ENCODE data around the gene PFKFB4.

DNA sequence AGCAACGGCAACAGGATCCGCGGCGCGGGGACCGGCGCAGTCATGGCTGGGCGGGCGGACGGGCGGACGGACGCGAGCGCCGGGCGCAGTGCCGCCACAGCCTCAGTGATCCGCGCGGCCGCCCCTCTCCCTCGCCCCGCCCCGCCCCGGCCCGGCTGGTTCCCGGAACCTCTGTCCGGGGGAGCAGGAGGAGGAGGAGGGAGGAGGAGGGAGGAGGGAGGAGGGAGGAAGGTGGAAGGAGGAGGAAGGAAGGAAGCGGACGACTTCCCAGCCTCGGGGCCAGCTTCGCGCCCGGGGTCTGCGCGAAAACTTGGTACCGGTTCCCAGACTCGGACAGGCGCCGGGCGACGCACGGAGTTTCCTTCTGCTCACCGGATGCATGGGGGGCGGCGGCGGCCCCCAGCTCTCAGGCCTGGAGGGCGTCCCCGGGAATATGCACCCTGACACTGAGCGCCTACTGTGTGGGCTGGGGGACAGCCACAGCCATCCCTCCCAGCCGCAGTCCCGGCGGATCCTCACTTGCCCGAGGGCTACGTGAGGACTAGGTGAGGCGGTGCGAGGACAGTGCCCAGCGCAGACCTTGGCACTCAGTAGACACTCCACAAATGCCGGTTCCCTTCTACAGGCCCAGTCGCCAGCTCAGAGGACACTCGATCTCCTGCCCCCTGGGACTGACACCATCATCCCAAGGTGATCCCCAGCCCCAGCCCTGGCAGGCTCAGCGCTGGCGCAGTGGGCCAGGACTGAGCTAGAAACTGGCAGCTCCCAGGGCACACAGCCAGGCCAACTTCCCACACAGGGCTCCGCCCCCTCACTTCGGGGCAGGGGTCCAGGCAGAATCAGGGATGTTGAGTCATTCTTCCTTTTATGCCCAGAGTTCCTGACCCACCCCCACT is 52.3 kb downstream of the PFKFB4 start, which contains the start of gene SHISA5:
- TF ChIP-seq, protein P1, sequence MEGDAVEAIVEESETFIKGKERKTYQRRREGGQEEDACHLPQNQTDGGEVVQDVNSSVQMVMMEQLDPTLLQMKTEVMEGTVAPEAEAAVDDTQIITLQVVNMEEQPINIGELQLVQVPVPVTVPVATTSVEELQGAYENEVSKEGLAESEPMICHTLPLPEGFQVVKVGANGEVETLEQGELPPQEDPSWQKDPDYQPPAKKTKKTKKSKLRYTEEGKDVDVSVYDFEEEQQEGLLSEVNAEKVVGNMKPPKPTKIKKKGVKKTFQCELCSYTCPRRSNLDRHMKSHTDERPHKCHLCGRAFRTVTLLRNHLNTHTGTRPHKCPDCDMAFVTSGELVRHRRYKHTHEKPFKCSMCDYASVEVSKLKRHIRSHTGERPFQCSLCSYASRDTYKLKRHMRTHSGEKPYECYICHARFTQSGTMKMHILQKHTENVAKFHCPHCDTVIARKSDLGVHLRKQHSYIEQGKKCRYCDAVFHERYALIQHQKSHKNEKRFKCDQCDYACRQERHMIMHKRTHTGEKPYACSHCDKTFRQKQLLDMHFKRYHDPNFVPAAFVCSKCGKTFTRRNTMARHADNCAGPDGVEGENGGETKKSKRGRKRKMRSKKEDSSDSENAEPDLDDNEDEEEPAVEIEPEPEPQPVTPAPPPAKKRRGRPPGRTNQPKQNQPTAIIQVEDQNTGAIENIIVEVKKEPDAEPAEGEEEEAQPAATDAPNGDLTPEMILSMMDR (conservative IDR thresholded peaks at IDR 0.05; ENCODE audit: low read depth in 2 of 2) = no peak
- TF ChIP-seq EZH2 (IDR thresholded peaks at IDR 0.05; ENCODE audit: low read depth, unreplicated experiment) = no peak
- no peak for TF ChIP-seq ZNF114 (CRISPR knock-in tag; IDR thresholded peaks at IDR 0.05)
- no peak for TF ChIP-seq POLR2AphosphoS5 (IDR thresholded peaks at IDR 0.05; ENCODE audit: low read depth)
- TF ChIP-seq CREB1 (CRISPR knock-in tag; IDR thresholded peaks at IDR 0.05; ENCODE audit: low read depth) = no peak
